GM12891 (cell line): Measurements from ENCODE around the gene CDK8.

Experiments
- DNase-seq: peaks from one replicate; pipeline ENCODE4 v3.0.0; 2011; ENCODE audit warnings: low spot score; ENCODE audit not compliant: insufficient read length
- FAIRE-seq: peaks from 2 replicates; lab custom pipeline; 2011; peaks lifted over from hg19 to GRCh38; lab: Jason Lieb, UNC
- PAX5 ChIP-seq: IDR thresholded peaks from 2 replicates; pipeline ENCODE4 v1.6.1; 2011; ENCODE audit warnings: low read length, moderate library complexity, mild to moderate bottlenecking; ENCODE audit not compliant: insufficient read depth, severe bottlenecking
- POLR2A ChIP-seq: IDR thresholded peaks from 2 replicates; pipeline ENCODE4 v1.6.1; 2011; ENCODE audit warnings: low read depth, low read length, control low read depth
- POLR2AphosphoS5 ChIP-seq: IDR thresholded peaks from 2 replicates; pipeline ENCODE4 v1.6.1; 2011; ENCODE audit warnings: low read depth, low read length, control low read depth
- POU2F2 ChIP-seq: IDR thresholded peaks from 2 replicates; pipeline ENCODE4 v1.6.1; 2011; ENCODE audit warnings: low read depth, mild to moderate bottlenecking, control low read depth, low read length, moderate library complexity
- SPI1 ChIP-seq: IDR thresholded peaks from 2 replicates; pipeline ENCODE4 v1.6.1; 2011; ENCODE audit warnings: low read depth, low read length, control low read depth
- TAF1 ChIP-seq: IDR thresholded peaks from 2 replicates; pipeline ENCODE4 v1.6.1; 2011; ENCODE audit warnings: low read depth, low read length, control low read depth

The CDK8 gene

GRCh38 chr13:26384587-26384986 lies 130.7 kb downstream of the CDK8 start:
- DNase-seq (no peak), FAIRE-seq (no peak)
- TF ChIP-seq POLR2AphosphoS5 (no peak), PAX5 (no peak), POU2F2 (no peak), TAF1 (no peak), POLR2A (no peak), SPI1 (no peak)

GRCh38 chr13:26386026-26386425 lies 132.1 kb downstream of the CDK8 start:
- no peak for FAIRE-seq
- TF ChIP-seq POLR2A (no peak), TAF1 (no peak), SPI1 (no peak), POU2F2 (no peak), PAX5 (no peak), POLR2AphosphoS5 (no peak)
- no peak for DNase-seq

GRCh38 chr13:26390203-26390602 lies 136.3 kb downstream of the CDK8 start:
- FAIRE-seq = peak; percentile 16
- DNase-seq = no peak

GRCh38 chr13:26400545-26400944 lies 146.6 kb downstream of the CDK8 start:
- TF ChIP-seq POLR2AphosphoS5 = no peak
- no peak for TF ChIP-seq POU2F2
- TF ChIP-seq PAX5 = no peak
- no peak for TF ChIP-seq POLR2A
- TF ChIP-seq SPI1 = no peak
- TF ChIP-seq TAF1 = no peak
- peak; percentile 26 for FAIRE-seq
- no peak for DNase-seq

More at GRCh38 chr13:26390203-26390602, 136.3 kb downstream of the CDK8 start:
- no peak for TF ChIP-seq PAX5

GRCh38 chr13:26401069-26401468 lies 147.1 kb downstream of the CDK8 start:
- TF ChIP-seq TAF1 (no peak), POLR2AphosphoS5 (no peak), SPI1 (no peak), POU2F2 (no peak), PAX5 (no peak), POLR2A (no peak)
- FAIRE-seq (no peak), DNase-seq (no peak)

- DNase-seq = no peak
- FAIRE-seq = no peak
- TF ChIP-seq TAF1 (no peak), POLR2A (no peak), POLR2AphosphoS5 (no peak), PAX5 (no peak), POU2F2 (no peak), SPI1 (no peak)
Measured at GRCh38 chr13:26401578-26402021, 147.7 kb downstream of the CDK8 start.

GRCh38 chr13:26406791-26407190 lies 152.9 kb downstream of the CDK8 start:
- FAIRE-seq = no peak
- DNase-seq = no peak
- TF ChIP-seq POU2F2 = no peak
- TF ChIP-seq POLR2A = no peak

- DNase-seq (no peak), FAIRE-seq (no peak)
- no peak for TF ChIP-seq POLR2A
- TF ChIP-seq TAF1 = no peak
- no peak for TF ChIP-seq SPI1
- no peak for TF ChIP-seq POU2F2
- TF ChIP-seq POLR2AphosphoS5 = no peak
- no peak for TF ChIP-seq PAX5
Measured at GRCh38 chr13:26411206-26411605, 157.3 kb downstream of the CDK8 start.

GRCh38 chr13:26412263-26412662 lies 158.3 kb downstream of the CDK8 start:
- FAIRE-seq (no peak), DNase-seq (no peak)
- TF ChIP-seq TAF1 (no peak), POU2F2 (no peak), PAX5 (no peak), POLR2AphosphoS5 (no peak), POLR2A (no peak), SPI1 (no peak)

- FAIRE-seq (no peak), DNase-seq (no peak)
- TF ChIP-seq TAF1 (no peak), POLR2A (no peak), PAX5 (no peak), POLR2AphosphoS5 (no peak), SPI1 (no peak), POU2F2 (no peak)
Measured at GRCh38 chr13:26412936-26413716, 159.2 kb downstream of the CDK8 start.
